Calu3 (cell line): Measurements from ENCODE around the gene ZIC4. TPM values are rescaled to one million over a fixed set of nuclear protein-coding genes. Genes with fewer than 3 reads are reported as not detected.

Experiments
- BruUV-seq: library from RNA; stranded (reverse); fragments of 400-500 nt; replicated peaks from 2 replicates; lab custom pipeline; 2021; lab: Mats Ljungman, UMichigan
- CTCF ChIA-PET: fragments of 300-600 bp; sonication (Branson Sonifier 250); formaldehyde crosslinking; loops from one replicate; lab custom pipeline; 2022; ENCODE audit warnings: antibody characterized with exemption; lab: Charles Lee
- DNase-seq: peaks from one replicate; pipeline ENCODE4 v3.0.0; 2022
- H3K27ac Mint-ChIP-seq: one replicate; pipeline ENCODE4 v1.8.0; 2022; ENCODE audit warnings: mixed read lengths; ENCODE audit not compliant: unreplicated experiment
- H3K27me3 Mint-ChIP-seq: one replicate; pipeline ENCODE4 v1.8.0; 2022; ENCODE audit warnings: mixed read lengths; ENCODE audit not compliant: unreplicated experiment
- H3K36me3 Mint-ChIP-seq: one replicate; pipeline ENCODE4 v1.8.0; 2022; ENCODE audit warnings: mild to moderate bottlenecking, moderate library complexity, mixed read lengths; ENCODE audit not compliant: insufficient read depth, unreplicated experiment
- H3K4me1 Mint-ChIP-seq: one replicate; pipeline ENCODE4 v1.8.0; 2022; ENCODE audit warnings: mild to moderate bottlenecking, low read depth, mixed read lengths; ENCODE audit not compliant: unreplicated experiment
- H3K4me3 Mint-ChIP-seq: one replicate; pipeline ENCODE4 v1.8.0; 2022; ENCODE audit warnings: mild to moderate bottlenecking, low read depth, moderate library complexity, mixed read lengths; ENCODE audit not compliant: unreplicated experiment
- H3K9me3 Mint-ChIP-seq: one replicate; pipeline ENCODE4 v1.8.0; 2022; ENCODE audit warnings: low read depth, mixed read lengths; ENCODE audit not compliant: unreplicated experiment
- CTCF ChIP-seq: fragments of 200-600 bp; IDR thresholded peaks from one replicate; pipeline ENCODE4 v1.8.0; 2022; ENCODE audit warnings: antibody characterized with exemption; ENCODE audit not compliant: unreplicated experiment
- intact Hi-C: fragments of 100-400 bp; cut with micrococcal nuclease; formaldehyde crosslinking; loops from one replicate; pipeline ENCODE4 v1.10.0; 2022; ENCODE audit not compliant: unreplicated experiment
- total RNA-seq: library from RNA; stranded (reverse); gene quantifications from 2 replicates; pipeline ENCODE4 v1.2.3, GENCODE V29; 2022

ZIC4 gene
- total RNA-seq, 1 experiment from 2014 or later = not detected

DNA sequence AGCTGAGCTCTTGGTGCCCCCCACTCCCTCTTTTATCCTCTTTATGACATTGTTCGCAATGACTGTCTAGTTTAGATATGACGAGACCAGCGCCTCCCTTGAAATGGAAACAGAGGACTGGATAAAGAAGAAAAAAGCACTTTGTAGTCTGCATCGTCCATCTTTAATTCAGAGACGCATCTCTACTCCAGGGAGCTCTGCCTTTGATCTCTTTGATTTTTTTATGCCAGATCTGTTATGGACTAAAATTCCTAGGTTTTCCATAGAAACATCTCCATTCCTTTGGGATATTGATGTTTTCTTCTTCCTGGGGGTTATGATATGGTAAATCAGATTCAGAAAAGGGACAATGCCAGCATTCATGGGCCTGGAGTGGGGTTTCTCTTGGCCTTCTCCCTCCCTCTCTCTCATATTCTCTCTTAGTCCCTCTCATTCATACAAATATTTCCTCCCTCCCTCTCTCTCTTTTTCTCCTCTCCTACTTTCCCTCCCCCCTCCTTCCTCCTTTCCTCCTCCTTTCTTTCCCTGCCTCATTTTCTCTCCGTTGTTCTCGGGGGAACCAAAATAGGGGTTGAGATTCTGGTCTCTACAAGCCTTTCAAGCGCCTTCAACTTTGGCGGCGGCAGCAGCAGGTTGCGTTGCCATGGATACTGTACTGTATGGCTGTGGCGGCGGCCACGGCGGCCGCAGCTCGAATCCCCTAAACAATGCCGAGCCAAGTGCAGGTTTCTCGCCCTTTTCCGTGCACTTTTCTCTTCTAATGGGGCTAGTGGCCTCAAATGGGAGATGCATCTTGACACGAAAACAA is 45.5 kb downstream of the ZIC4 start:
- BruUV-seq = no TSS peak
- Mint-ChIP-seq H3K4me3 (peak overlapping the region; percentile 3), H3K36me3 (no peaks in the 10 kb centered on the region), H3K27ac (no peak overlapping the region), H3K27me3 (no peaks in the 10 kb centered on the region), H3K9me3 (no peaks in the 10 kb centered on the region), H3K4me1 (no peaks in the 10 kb centered on the region)
- DNase-seq = no peak
- CTCF ChIA-PET = interaction anchor here (0.6 to 1.5 kb wide), 4 partner anchors 10 to 43 kb away, joined by 3 to 6 read pairs (median 3); no protein-coding TSS in a partner anchor
- TF ChIP-seq CTCF = no peak
- intact Hi-C loops = loop anchor here (5.0 kb wide), 1 partner anchor 716 kb away; no protein-coding TSS in a partner anchor

DNA sequence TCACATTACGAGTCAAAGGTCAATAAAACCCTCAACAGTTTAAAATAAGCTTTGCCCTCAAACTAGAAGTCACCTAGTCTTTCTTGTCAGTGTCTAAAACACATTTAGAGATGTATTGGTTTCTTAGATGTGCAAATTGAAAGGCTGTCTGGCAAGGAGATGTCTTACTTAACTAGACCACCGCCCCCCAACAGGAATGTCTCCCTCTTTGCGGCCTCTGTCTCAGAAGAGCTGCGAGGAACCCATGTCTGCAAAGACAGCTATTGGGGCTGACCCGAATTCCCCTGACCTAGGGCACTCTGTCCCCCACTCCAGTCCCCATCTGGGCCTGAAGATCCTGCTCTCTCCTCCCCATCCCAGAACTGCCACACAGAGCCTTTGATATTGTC is 46.3 kb downstream of the ZIC4 start:
- no peak for DNase-seq
- no peaks in the 10 kb centered on the region for H3K36me3 Mint-ChIP-seq
- no TSS peak for BruUV-seq
- no peak for TF ChIP-seq CTCF
- H3K27me3 Mint-ChIP-seq = peaks cover 7% of the 10 kb centered on the region
- H3K27ac Mint-ChIP-seq = no peak overlapping the region
- H3K4me3 Mint-ChIP-seq = no peak overlapping the region
- no peaks in the 10 kb centered on the region for H3K9me3 Mint-ChIP-seq
- intact Hi-C loops = loop anchor here (5.0 kb wide), 1 partner anchor 717 kb away; no protein-coding TSS in a partner anchor
- CTCF ChIA-PET = no interaction called here
- peaks cover 5% of the 10 kb centered on the region for H3K4me1 Mint-ChIP-seq

DNA sequence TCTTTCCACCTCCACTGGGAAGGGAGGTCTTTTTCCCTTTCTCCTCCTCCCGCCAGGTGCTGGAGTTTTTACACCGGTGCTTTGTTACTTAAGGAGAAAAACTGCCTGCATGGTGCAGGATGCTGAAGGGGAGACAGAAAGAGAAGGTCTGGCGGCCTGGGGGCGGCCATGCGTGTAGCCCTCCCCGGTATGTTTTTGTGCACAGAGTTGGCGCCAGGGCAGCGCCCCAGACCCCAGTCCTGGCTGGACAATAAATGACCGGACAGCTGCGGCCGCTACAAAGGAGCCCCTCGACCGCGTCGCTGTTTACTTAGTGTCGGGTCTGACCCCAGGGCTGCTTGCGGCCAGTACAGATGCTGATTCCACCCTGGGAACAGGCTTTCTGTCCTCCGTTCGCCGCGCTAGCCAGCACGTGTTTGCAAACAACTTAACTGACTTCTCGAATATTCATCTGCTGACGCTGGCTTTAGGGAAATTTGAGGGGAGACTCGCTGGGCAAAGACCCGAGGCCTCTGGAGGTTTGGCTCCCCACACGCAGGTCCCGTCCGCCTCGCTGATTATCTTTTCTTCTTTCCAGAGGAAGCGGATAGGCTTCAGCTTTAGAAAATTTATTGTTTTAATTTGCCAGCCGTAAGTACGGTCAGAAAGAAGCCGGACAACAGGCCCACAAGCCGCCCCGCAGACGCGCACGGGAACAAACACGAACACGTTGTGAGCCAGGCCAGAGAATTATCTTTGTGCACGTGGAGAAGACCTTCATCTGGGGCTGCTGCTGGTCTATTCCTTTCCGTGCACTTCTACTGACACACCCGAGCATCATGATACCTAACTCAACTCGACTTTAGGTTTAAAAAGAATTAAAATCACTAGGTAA is 46.9 kb downstream of the ZIC4 start:
- no TSS peak for BruUV-seq
- CTCF ChIA-PET = no interaction called here
- peaks cover 9% of the 10 kb centered on the region for H3K4me1 Mint-ChIP-seq

More for the DNA sequence above, 46.9 kb downstream of the ZIC4 start:
- Mint-ChIP-seq H3K9me3 (no peaks in the 10 kb centered on the region), H3K36me3 (no peaks in the 10 kb centered on the region), H3K27me3 (peaks cover 13% of the 10 kb centered on the region), H3K27ac (no peak overlapping the region), H3K4me3 (no peak overlapping the region)
- no peak for DNase-seq
- intact Hi-C loops = loop anchor here (5.0 to 10.0 kb wide), 2 partner anchors 255 to 718 kb away; no protein-coding TSS in a partner anchor
- TF ChIP-seq CTCF = no peak
